Spleen (tissue), 7 donors: ENCODE measurements around the gene HCN3.

Experiments
- CTCF ChIP-seq, 11 experiments: fragments of 200-600 bp in 7 of 11; fragments of 450-650 bp in 4 of 11; sonication (generic) in 4 of 11; IDR thresholded peaks in 8 of 11; conservative IDR thresholded peaks in 3 of 11; 1 replicate in 7 of 11; 2 replicates in 4 of 11; pipeline versions ENCODE4 v1.4.0 to v1.8.0; 2016 to 2021; ENCODE audit warnings: antibody characterized with exemption in 11 of 11, inconsistent platforms in 4 of 11, mild to moderate bottlenecking in 1 of 11
- POLR2A ChIP-seq, 3 donors: fragments of 450-650 bp; IDR thresholded peaks; one replicate each; pipeline ENCODE4 v1.5.1; 2017; ENCODE audit warnings: antibody characterized with exemption in 3 of 3, mild to moderate bottlenecking in 1 of 3
- donor health status: DM: no; HTN: no; CAD: no; lungs with moderate emphysema.
- donor health status: DM: no; HTN: no; CAD: no.
- donor health status: DM: no; HTN: no; CAD: no.

GRCh38 chr1:155297384-155297783, 20.1 kb downstream of the HCN3 start:
- TF ChIP-seq CTCF (IDR thresholded peaks at IDR 0.05 in 8 of 11, conservative IDR thresholded peaks at IDR 0.05 in 3 of 11) (no peak), POLR2A (IDR thresholded peaks at IDR 0.05) (no peak)
